GM12878 (cell line): ENCODE data around the gene MYO1D. TPM values are rescaled to one million over a fixed set of nuclear protein-coding genes. Genes with fewer than 3 reads are reported as not detected.

Experiments
- ATAC-seq: fragments of 200-7000 bp; cut with Tn5 transposase; 3 replicates; pipeline ENCODE4 v1.9.1; 2020; ENCODE audit warnings: mild to moderate bottlenecking, moderate library complexity
- BruUV-seq: library from RNA; stranded (reverse); fragments of 400-500 nt; replicated peaks from 2 replicates; lab custom pipeline; 2021; lab: Mats Ljungman, UMichigan
- CTCF ChIA-PET: fragments of 300-600 bp; sonication (Branson Sonifier 250); formaldehyde crosslinking; extraction: SDS; loops from one replicate; lab custom pipeline; 2021; ENCODE audit warnings: inconsistent platforms; lab: Yijun Ruan, JAX
- POLR2A ChIA-PET: fragments of 350-600 bp; formaldehyde crosslinking; extraction: SDS; loops from one replicate; lab custom pipeline; 2021; ENCODE audit warnings: inconsistent platforms; lab: Charles Lee
- RAD21 ChIA-PET: fragments of 300-600 bp; sonication (Branson Sonifier 250); formaldehyde crosslinking; loops from one replicate; lab custom pipeline; 2023; ENCODE audit warnings: antibody characterized with exemption; ENCODE audit not compliant: unreplicated experiment; lab: Charles Lee
- SMC1A ChIA-PET: fragments of 300-600 bp; sonication (Branson Sonifier 250); formaldehyde crosslinking; loops from one replicate; lab custom pipeline; 2023; ENCODE audit not compliant: unreplicated experiment, uncharacterized antibody; lab: Charles Lee
- DNase-seq: peaks from one replicate; pipeline ENCODE4 v3.0.0-alpha.2; 2011; ENCODE audit warnings: low read depth, low spot score
- FAIRE-seq: peaks from 3 replicates; lab custom pipeline; 2011; peaks lifted over from hg19 to GRCh38; lab: Jason Lieb, UNC
- H2AFZ ChIP-seq: 2 replicates; pipeline ENCODE4 v1.6.0; 2011; ENCODE audit warnings: low read depth, low read length, control low read depth; ENCODE audit not compliant: control insufficient read depth
- H3K27ac ChIP-seq: 2 replicates; pipeline ENCODE4 v1.5.1; 2011; ENCODE audit warnings: control low read depth; ENCODE audit not compliant: control insufficient read depth, insufficient read depth
- H3K27me3 ChIP-seq, 2 experiments: replicated peaks in 1 of 2; 2 replicates each; pipeline versions ENCODE4 v1.6.0 to v1.6.1; 2011; ENCODE audit warnings: low read length in 1 of 2; ENCODE audit not compliant: control insufficient read depth in 2 of 2, insufficient read depth in 2 of 2
- H3K36me3 ChIP-seq, 2 experiments: 2 replicates each; pipeline ENCODE4 v1.5.1; 2011; ENCODE audit warnings: low read length in 1 of 2; ENCODE audit not compliant: control insufficient read depth in 2 of 2, insufficient read depth in 2 of 2
- H3K4me1 ChIP-seq: 2 replicates; pipeline ENCODE4 v1.6.1; 2011; ENCODE audit warnings: mild to moderate bottlenecking, low read length, moderate library complexity, mixed read lengths; ENCODE audit not compliant: control insufficient read depth, insufficient read depth
- H3K4me2 ChIP-seq: 2 replicates; pipeline ENCODE4 v1.6.0; 2011; ENCODE audit warnings: control low read depth; ENCODE audit not compliant: control insufficient read depth, insufficient read depth
- H3K4me3 ChIP-seq: fragments of 200-600 bp; sonication (generic); 2 replicates; pipeline ENCODE4 v1.5.1; 2016
- H3K79me2 ChIP-seq: 2 replicates; pipeline ENCODE4 v1.6.0; 2011; ENCODE audit warnings: low read length; ENCODE audit not compliant: control insufficient read depth, insufficient read depth
- H3K9ac ChIP-seq: 2 replicates; pipeline ENCODE4 v1.8.0; 2011; ENCODE audit warnings: low read length, control low read depth, mixed read lengths; ENCODE audit not compliant: control insufficient read depth, insufficient read depth
- H3K9me3 ChIP-seq: replicated peaks from 3 replicates; pipeline ENCODE4 v1.5.1; 2011; ENCODE audit warnings: mild to moderate bottlenecking, low read length; ENCODE audit not compliant: control insufficient read depth, insufficient read depth
- H4K20me1 ChIP-seq: 2 replicates; pipeline ENCODE4 v1.6.0; 2011; ENCODE audit not compliant: control insufficient read depth, insufficient read depth
- BACH1 ChIP-seq: fragments of 450-650 bp; IDR thresholded peaks from 2 replicates; pipeline ENCODE4 v1.6.1; 2017; ENCODE audit warnings: mild to moderate bottlenecking, borderline replicate concordance
- CHD2 ChIP-seq: IDR thresholded peaks from 2 replicates; pipeline ENCODE4 v1.6.1; 2011; ENCODE audit warnings: low read depth, low read length, improper control_type of control experiment, borderline replicate concordance
- CREB1 ChIP-seq: IDR thresholded peaks from 2 replicates; pipeline ENCODE4 v1.6.1; 2012; ENCODE audit warnings: low read depth, mild to moderate bottlenecking, inconsistent platforms
- EGR1 ChIP-seq, 2 experiments: IDR thresholded peaks; 1 replicate in 1 of 2; 2 replicates in 1 of 2; pipeline ENCODE4 v1.6.1; 2011 to 2012; ENCODE audit warnings: low read depth in 2 of 2, low read length in 2 of 2, borderline replicate concordance in 1 of 2, mild to moderate bottlenecking in 1 of 2, moderate library complexity in 1 of 2
- ELK1 ChIP-seq: IDR thresholded peaks from 2 replicates; pipeline ENCODE4 v1.6.1; 2012; ENCODE audit warnings: low read depth, low read length, improper control_type of control experiment
- HDAC2 ChIP-seq: fragments of 200-600 bp; sonication (generic); IDR thresholded peaks from 2 replicates; pipeline ENCODE4 v1.6.1; 2017
- IKZF1 ChIP-seq: fragments of 450-650 bp; conservative IDR thresholded peaks from 2 replicates; pipeline ENCODE4 v1.6.1; 2017; ENCODE audit warnings: antibody characterized with exemption, mild to moderate bottlenecking
- MEF2A ChIP-seq: IDR thresholded peaks from 2 replicates; pipeline ENCODE4 v1.6.1; 2011; ENCODE audit warnings: low read depth, mild to moderate bottlenecking, low read length, moderate library complexity; ENCODE audit not compliant: insufficient read depth
- MEF2B ChIP-seq: fragments of 450-650 bp; IDR thresholded peaks from 2 replicates; pipeline ENCODE4 v1.6.1; 2018; ENCODE audit warnings: mild to moderate bottlenecking, moderate library complexity; ENCODE audit not compliant: partially characterized antibody, poor library complexity, severe bottlenecking
- MLLT1 ChIP-seq: fragments of 450-650 bp; IDR thresholded peaks from 2 replicates; pipeline ENCODE4 v1.6.1; 2016; ENCODE audit warnings: mild to moderate bottlenecking
- MTA3 ChIP-seq: IDR thresholded peaks from 2 replicates; pipeline ENCODE4 v1.6.1; 2012; ENCODE audit warnings: low read length, inconsistent platforms, borderline replicate concordance
- RELA ChIP-seq: fragments of 450-650 bp; IDR thresholded peaks from 2 replicates; pipeline ENCODE4 v1.8.0; 2014; ENCODE audit warnings: borderline replicate concordance; ENCODE audit not compliant: partially characterized antibody
- SIN3A ChIP-seq: IDR thresholded peaks from 2 replicates; pipeline ENCODE4 v1.6.1; 2012; ENCODE audit warnings: low read depth, low read length, improper control_type of control experiment
- SREBF2 ChIP-seq: IDR thresholded peaks from 2 replicates; pipeline ENCODE4 v1.6.1; 2012; ENCODE audit warnings: mild to moderate bottlenecking, low read length
- STAT3 ChIP-seq: IDR thresholded peaks from 2 replicates; pipeline ENCODE4 v1.6.1; 2011; ENCODE audit warnings: low read depth, low read length, improper control_type of control experiment
- SUPT20H ChIP-seq: IDR thresholded peaks from 2 replicates; pipeline ENCODE4 v1.6.1; 2011; ENCODE audit warnings: low read depth, mild to moderate bottlenecking, low read length, moderate library complexity, borderline replicate concordance; ENCODE audit not compliant: control insufficient read depth
- YBX1 ChIP-seq: fragments of 450-650 bp; IDR thresholded peaks from 2 replicates; pipeline ENCODE4 v1.6.1; 2016; ENCODE audit warnings: antibody characterized with exemption
- WGBS: methylation state at CpG from one replicate; pipeline ENCODE4 v1.1.6; 2016; ENCODE audit warnings: low lambda C conversion rate; ENCODE audit not compliant: insufficient replicate concordance, insufficient coverage; ENCODE audit errors: missing lambda C conversion rate; 5-methylcytosine and 5-hydroxymethylcytosine counted together
- in situ Hi-C: fragments of 300-500 bp; cut with MboI; formaldehyde crosslinking; loops from 9 replicates; pipeline ENCODE4 v1.14.3; 2018; ENCODE audit warnings: mixed read lengths
- intact Hi-C: fragments of 100-400 bp; cut with micrococcal nuclease; formaldehyde crosslinking; loops from one replicate; pipeline ENCODE4 v1.14.2; 2022; ENCODE audit not compliant: unreplicated experiment
- polyA plus RNA-seq, 11 experiments: library from polyadenylated mRNA; depleted of rRNA in 4 of 11; unstranded in 6 of 11; stranded (reverse) in 5 of 11; fragments of >200 nt; fragmentation: Nextera tagmentation in 4 of 11; fragmentation: Illumina TruSeq in 1 of 11; extraction: Ambion mirVana in 4 of 11; extraction: Trizol in 1 of 11; gene quantifications; 1 replicate in 1 of 11; 2 replicates in 10 of 11; pipeline versions ENCODE4 v1.2.1 to v1.2.3, GENCODE V29; 2011 to 2016; ENCODE audit warnings: inconsistent platforms in 2 of 11, missing spikeins in 2 of 11, low read depth in 1 of 11
- total RNA-seq, 4 experiments: library from RNA; depleted of rRNA in 3 of 4; stranded (reverse); fragments of >200 nt in 3 of 4; fragmentation: Illumina TruSeq in 1 of 4; extraction: Trizol in 1 of 4; gene quantifications; 2 replicates each; pipeline versions ENCODE4 v1.2.1 to v1.2.3, GENCODE V29; 2013 to 2021
- TF ChIP-seq, protein P1 (sequence below): IDR thresholded peaks from 2 replicates; pipeline ENCODE4 v1.6.1; 2012; ENCODE audit warnings: low read depth, low read length, improper control_type of control experiment
- TF ChIP-seq, protein P2 (sequence below): fragments of 450-650 bp; IDR thresholded peaks from 2 replicates; pipeline ENCODE4 v1.6.1; 2018; ENCODE audit warnings: borderline replicate concordance, mild to moderate bottlenecking; ENCODE audit not compliant: partially characterized antibody

MYO1D gene
- total and polyA plus RNA-seq, 10 of the 15 experiments (the other 5 are each of a cell fraction or from before 2014, with no cell fraction given) = 1.8 to 37.7 (median 25.4) TPM

GRCh38 chr17:32701871-32702270, 175.1 kb downstream of the MYO1D start:
- SMC1A ChIA-PET = interaction anchor here (0.7 kb wide), 1 partner anchor 53 kb away, joined by 3 read pairs; no protein-coding TSS in a partner anchor
- intact Hi-C loops (no loop called here), in situ Hi-C loops (no loop called here)
- no TSS peak for BruUV-seq
- H3K4me3 ChIP-seq = no peak overlapping the region
- no peak for ATAC-seq
- no peak for FAIRE-seq
- no peak overlapping the region for H2AFZ ChIP-seq
- CTCF ChIA-PET = interaction anchor here (1.3 kb wide), 1 partner anchor 26 kb away, joined by 3 read pairs; no protein-coding TSS in a partner anchor
- H3K79me2 ChIP-seq = no peaks in the 10 kb centered on the region
- no peaks in the 10 kb centered on the region for H3K4me1 ChIP-seq
- no peak for TF ChIP-seq BACH1
- no peak for TF ChIP-seq RELA
- TF ChIP-seq YBX1 = no peak
- TF ChIP-seq SIN3A = no peak
- TF ChIP-seq ELK1 = no peak
- no peak for TF ChIP-seq STAT3
- TF ChIP-seq CREB1 = no peak
- TF ChIP-seq MEF2A = no peak
- no peak for TF ChIP-seq IKZF1
- TF ChIP-seq HDAC2 = no peak
- TF ChIP-seq SREBF2 = no peak
- TF ChIP-seq CHD2 = no peak
- no peak for TF ChIP-seq MLLT1
- TF ChIP-seq, protein P1, sequence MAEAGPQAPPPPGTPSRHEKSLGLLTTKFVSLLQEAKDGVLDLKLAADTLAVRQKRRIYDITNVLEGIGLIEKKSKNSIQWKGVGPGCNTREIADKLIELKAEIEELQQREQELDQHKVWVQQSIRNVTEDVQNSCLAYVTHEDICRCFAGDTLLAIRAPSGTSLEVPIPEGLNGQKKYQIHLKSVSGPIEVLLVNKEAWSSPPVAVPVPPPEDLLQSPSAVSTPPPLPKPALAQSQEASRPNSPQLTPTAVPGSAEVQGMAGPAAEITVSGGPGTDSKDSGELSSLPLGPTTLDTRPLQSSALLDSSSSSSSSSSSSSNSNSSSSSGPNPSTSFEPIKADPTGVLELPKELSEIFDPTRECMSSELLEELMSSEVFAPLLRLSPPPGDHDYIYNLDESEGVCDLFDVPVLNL = no peak
- no peak for TF ChIP-seq MEF2B
- TF ChIP-seq MTA3 = no peak
- TF ChIP-seq EGR1 (IDR thresholded peaks at IDR 0.05; ENCODE audit: borderline replicate concordance in 1 of 2, low read depth in 2 of 2, low read length in 2 of 2) = no peak
- TF ChIP-seq, protein P2, sequence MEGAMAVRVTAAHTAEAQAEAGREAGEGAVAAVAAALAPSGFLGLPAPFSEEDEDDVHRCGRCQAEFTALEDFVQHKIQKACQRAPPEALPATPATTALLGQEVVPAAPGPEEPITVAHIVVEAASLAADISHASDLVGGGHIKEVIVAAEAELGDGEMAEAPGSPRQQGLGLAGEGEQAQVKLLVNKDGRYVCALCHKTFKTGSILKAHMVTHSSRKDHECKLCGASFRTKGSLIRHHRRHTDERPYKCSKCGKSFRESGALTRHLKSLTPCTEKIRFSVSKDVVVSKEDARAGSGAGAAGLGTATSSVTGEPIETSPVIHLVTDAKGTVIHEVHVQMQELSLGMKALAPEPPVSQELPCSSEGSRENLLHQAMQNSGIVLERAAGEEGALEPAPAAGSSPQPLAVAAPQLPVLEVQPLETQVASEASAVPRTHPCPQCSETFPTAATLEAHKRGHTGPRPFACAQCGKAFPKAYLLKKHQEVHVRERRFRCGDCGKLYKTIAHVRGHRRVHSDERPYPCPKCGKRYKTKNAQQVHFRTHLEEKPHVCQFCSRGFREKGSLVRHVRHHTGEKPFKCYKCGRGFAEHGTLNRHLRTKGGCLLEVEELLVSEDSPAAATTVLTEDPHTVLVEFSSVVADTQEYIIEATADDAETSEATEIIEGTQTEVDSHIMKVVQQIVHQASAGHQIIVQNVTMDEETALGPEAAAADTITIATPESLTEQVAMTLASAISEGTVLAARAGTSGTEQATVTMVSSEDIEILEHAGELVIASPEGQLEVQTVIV = no peak
- TF ChIP-seq SUPT20H = no peak
- 78% methylated on average over 1 of the region's 1 CpG for WGBS
- H3K4me2 ChIP-seq = no peak overlapping the region
- no peaks in the 10 kb centered on the region for H3K36me3 ChIP-seq
- no peaks in the 10 kb centered on the region for H3K9me3 ChIP-seq
- H3K27me3 ChIP-seq = no peaks in the 10 kb centered on the region
- H3K27ac ChIP-seq = no peak overlapping the region
- RAD21 ChIA-PET = no interaction called here
- POLR2A ChIA-PET = no interaction called here
- DNase-seq = no peak
- H3K9ac ChIP-seq = no peak overlapping the region
- no peaks in the 10 kb centered on the region for H4K20me1 ChIP-seq
